Ovary (tissue), 9 donors: ENCODE data around the gene TMPRSS7. TPM values are rescaled to one million over a fixed set of nuclear protein-coding genes. Genes with fewer than 3 reads are reported as not detected.

ENCODE experiments used
- microRNA counts: library from miRNA; unstranded; fragments of <30 nt; microRNA quantifications from one replicate; lab custom pipeline; 2016
- microRNA-seq, 3 donors: library from miRNA; unstranded; fragments of <30 nt; microRNA quantifications; one replicate each; pipeline versions ENCODE4 to v1.2.0, GENCODE V29; 2019 to 2020
- polyA plus RNA-seq, 2 donors: library from polyadenylated mRNA; stranded (reverse); fragments of 200-250 nt in 1 of 2; fragments of 350-450 nt in 1 of 2; fragmentation: Illumina TruSeq in 1 of 2; extraction: RNeasy Lipid Tissue Mini Kit (QIAGEN cat#74804) in 1 of 2; gene quantifications; one replicate each; pipeline ENCODE4 v1.2.3, GENCODE V29; 2013 to 2014
- small RNA-seq: library from RNA; depleted of rRNA; stranded (forward); fragments of <200 nt; gene quantifications from one replicate; pipeline ENCODE3, GENCODE V24; 2016
- total RNA-seq, 7 donors: library from RNA; depleted of rRNA in 2 of 7; stranded (reverse); fragments of >200 nt in 2 of 7; fragmentation: NEBNext Ultra II Directional in 3 of 7; extraction: Animal tissue kit (Norgen Biotek cat#: 25700) in 3 of 7; gene quantifications; one replicate each; pipeline versions ENCODE4 v1.1.0 to v1.2.4, GENCODE V29; 2016 to 2023
- donor health status: DM: no; HTN: no; CAD: no; lungs with moderate emphysema.
- donor health status: DM: no; HTN: no; CAD: no.
- donor health status: Bipolar disorder and iron deficiency.
- donor health status: DM: yes; HTN: yes; CAD: no.
- donor health status: DM: no; HTN: no; CAD: no.
- donor health status: DM: yes; HTN: yes; CAD: no.

The TMPRSS7 gene
- total and polyA plus RNA-seq, 9 donors, result 0.34 TPM; not detected in 8

MicroRNAs encoded within 50 kb of the gene (microRNA counts, 767-probe panel; counts per million panel counts)
- 530 counts per million, percentile 78 among the panel's probes with 10 or more counts for microRNA hsa-miR-567 (lab: Ali Mortazavi, UCI)

Small RNA genes within 50 kb of the gene (microRNA-seq; reads per million reads assigned to microRNA genes)
- 0 reads per million in 3 donors for gene MIR567

Small RNA genes within 50 kb of the gene (small RNA-seq; reads per million reads assigned to genes)
- not detected for gene MIR567

Other genes with a start within 250 kb of the TMPRSS7 start
- gene PHLDB2, start 175.5 kb upstream of the TMPRSS7 start, total RNA-seq, result 100 to 1,000 TPM in 1 of 7 donors, 10 to 100 TPM in 6; 13.1 to 141 (median 19.3) TPM
- 10 to 100 TPM in 1 of 2 donors, 1 to 10 TPM in 1; 9.0 to 26.7 TPM for gene PHLDB2, start 175.5 kb upstream of the TMPRSS7 start, polyA plus RNA-seq
- 10 to 100 TPM; 18.2 to 37.0 (median 27.9) TPM for gene ABHD10, start 55.7 kb upstream of the TMPRSS7 start, total RNA-seq
- gene ABHD10, start 55.7 kb upstream of the TMPRSS7 start, polyA plus RNA-seq, result 10 to 100 TPM; 20.5 to 36.4 TPM
- not detected for gene TAGLN3, start 35.8 kb upstream of the TMPRSS7 start, total RNA-seq
- gene TAGLN3, start 35.8 kb upstream of the TMPRSS7 start, polyA plus RNA-seq, result under 1 TPM in 1 of 2 donors, not detected in 1; 0.19 TPM
- 1 to 10 TPM in 2 of 7 donors, under 1 TPM in 5; 0.28 to 5.5 (median 0.48) TPM for gene C3orf52, start 51.7 kb downstream of the TMPRSS7 start, total RNA-seq
- 1 to 10 TPM in 1 of 2 donors, under 1 TPM in 1; 0.24 to 1.0 TPM for gene C3orf52, start 51.7 kb downstream of the TMPRSS7 start, polyA plus RNA-seq
- under 1 TPM in 2 of 7 donors, not detected in 5; 0.11 to 0.23 TPM for gene GCSAM, start 98.5 kb downstream of the TMPRSS7 start, total RNA-seq
- under 1 TPM; 0.13 to 0.83 TPM for gene GCSAM, start 98.5 kb downstream of the TMPRSS7 start, polyA plus RNA-seq